Keratinocyte (primary cell): ENCODE measurements around the gene CTF1. TPM values are rescaled to one million over a fixed set of nuclear protein-coding genes. Genes with fewer than 3 reads are reported as not detected.

Experiments
- DNase-seq: peaks from one replicate; pipeline ENCODE4 v3.0.0-alpha.2; 2011; ENCODE audit warnings: low read depth, missing footprints, low spot score
- FAIRE-seq: peaks from 2 replicates; lab custom pipeline; 2011; peaks lifted over from hg19 to GRCh38; lab: Jason Lieb, UNC
- H2AFZ ChIP-seq: 2 replicates; pipeline ENCODE4 v1.6.0; 2012; ENCODE audit warnings: low read length, control low read depth, inconsistent platforms; ENCODE audit not compliant: control insufficient read depth
- H3K27ac ChIP-seq: 2 replicates; pipeline ENCODE4 v1.5.1; 2011; ENCODE audit warnings: low read length; ENCODE audit not compliant: control insufficient read depth, insufficient read depth
- H3K27me3 ChIP-seq: 3 replicates; pipeline ENCODE4 v1.6.0; 2011; ENCODE audit warnings: low read length; ENCODE audit not compliant: control insufficient read depth, insufficient read depth; ENCODE audit errors: extremely low read depth
- H3K36me3 ChIP-seq, 2 experiments: 2 replicates in 1 of 2; 3 replicates in 1 of 2; pipeline ENCODE4 v1.5.1; 2011; ENCODE audit warnings: low read length in 2 of 2, mild to moderate bottlenecking in 1 of 2; ENCODE audit not compliant: control insufficient read depth in 2 of 2, insufficient read depth in 2 of 2; ENCODE audit errors: extremely low read depth in 1 of 2
- H3K4me1 ChIP-seq: 3 replicates; pipeline ENCODE4 v1.5.1; 2011; ENCODE audit warnings: low read length; ENCODE audit not compliant: control insufficient read depth, insufficient read depth; ENCODE audit errors: extremely low read depth
- H3K4me2 ChIP-seq: 3 replicates; pipeline ENCODE4 v1.6.0; 2011; ENCODE audit warnings: low read depth, low read length; ENCODE audit not compliant: control insufficient read depth, insufficient read depth; ENCODE audit errors: extremely low read depth
- H3K4me3 ChIP-seq, 3 experiments: fragments of 200-600 bp in 1 of 3; sonication (generic) in 1 of 3; 2 replicates in 2 of 3; 3 replicates in 1 of 3; pipeline ENCODE4 v1.5.1; 2011 to 2016; ENCODE audit warnings: low read length in 3 of 3, mild to moderate bottlenecking in 3 of 3, control low read depth in 2 of 3, inconsistent platforms in 1 of 3, low read depth in 1 of 3, mixed read lengths in 1 of 3, mixed run types in 1 of 3, moderate library complexity in 1 of 3; ENCODE audit not compliant: control insufficient read depth in 2 of 3, insufficient read depth in 2 of 3; ENCODE audit errors: extremely low read depth in 1 of 3
- H3K79me2 ChIP-seq: 2 replicates; pipeline ENCODE4 v1.6.0; 2012; ENCODE audit warnings: low read length; ENCODE audit not compliant: control insufficient read depth, insufficient read depth
- H3K9ac ChIP-seq: 3 replicates; pipeline ENCODE4 v1.6.0; 2011; ENCODE audit warnings: low read length; ENCODE audit not compliant: control insufficient read depth, insufficient read depth; ENCODE audit errors: extremely low read depth
- H3K9me1 ChIP-seq: 3 replicates; pipeline ENCODE4 v1.6.0; 2011; ENCODE audit warnings: low read length; ENCODE audit not compliant: control insufficient read depth, insufficient read depth; ENCODE audit errors: extremely low read depth
- H3K9me3 ChIP-seq: 2 replicates; pipeline ENCODE4 v1.5.1; 2012; ENCODE audit warnings: low read depth, low read length; ENCODE audit not compliant: control insufficient read depth
- H4K20me1 ChIP-seq: 3 replicates; pipeline ENCODE4 v1.6.0; 2011; ENCODE audit warnings: low read length; ENCODE audit not compliant: control insufficient read depth, insufficient read depth; ENCODE audit errors: extremely low read depth
- EZH2 ChIP-seq: IDR thresholded peaks from one replicate; pipeline ENCODE4 v1.6.1; 2012; ENCODE audit warnings: inconsistent platforms, mild to moderate bottlenecking, low read length, moderate library complexity
- dilution Hi-C: fragments of 300-500 bp; cut with MboI; formaldehyde crosslinking; loops from one replicate; pipeline ENCODE4 v1.7.0; 2020; ENCODE audit warnings: low sequenced_read_pairs; ENCODE audit not compliant: extremely low pct_ligation_motif_present
- polyA plus RNA-seq, 5 experiments: library from polyadenylated mRNA; depleted of rRNA in 3 of 5; stranded (reverse) in 3 of 5; stranded (forward) in 1 of 5; unstranded in 1 of 5; fragments of >200 nt; gene quantifications; 1 replicate in 1 of 5; 2 replicates in 3 of 5; 3 replicates in 1 of 5; pipeline versions ENCODE4 v1.2.1 to v1.2.3, GENCODE V29; 2011 to 2012; ENCODE audit warnings: missing spikeins in 2 of 5, low read depth in 1 of 5, low replicate concordance in 1 of 5
- TF ChIP-seq, protein P1 (sequence below), 3 experiments: IDR thresholded peaks in 1 of 3; conservative IDR thresholded peaks in 1 of 3; optimal IDR thresholded peaks in 1 of 3; 2 replicates in 2 of 3; 3 replicates in 1 of 3; pipeline versions ENCODE3 to v1.5.1; 2011; ENCODE audit warnings: low read length in 3 of 3, mild to moderate bottlenecking in 3 of 3, moderate library complexity in 2 of 3, control low read depth in 1 of 3, inconsistent platforms in 1 of 3; ENCODE audit not compliant: insufficient read depth in 2 of 3; ENCODE audit errors: extremely low read depth in 1 of 3

CTF1 gene
- polyA plus RNA-seq, 1 donor (not counting 4 experiments of a cell fraction or from before 2014, with no cell fraction given), result 2.1 TPM

DNA sequence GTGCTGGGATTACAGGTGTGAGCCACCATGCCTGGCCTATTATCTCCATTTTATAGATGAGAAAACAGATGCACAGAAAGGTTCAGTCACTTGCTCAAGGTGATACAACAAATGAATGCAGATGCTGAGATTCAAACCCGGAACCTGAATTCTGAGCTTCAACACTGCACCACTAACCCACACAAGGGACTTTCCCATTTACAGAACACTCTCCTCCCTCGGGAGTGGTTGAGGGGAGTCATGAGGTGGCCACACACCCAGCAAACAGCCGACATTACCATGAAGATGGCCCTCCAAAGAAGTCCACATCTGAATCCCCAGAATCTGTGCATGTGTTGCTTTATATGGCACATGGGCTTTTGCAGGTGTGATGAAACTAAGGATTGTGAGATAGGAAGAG lies 11.7 kb upstream of the CTF1 start:
- FAIRE-seq (no peak), DNase-seq (no peak)
- Histone ChIP-seq H3K27me3 (no peaks in the 10 kb centered on the region), H3K36me3 (peaks cover 4 to 11% of the 10 kb centered on the region in 2 experiments), H3K27ac (no peak overlapping the region), H3K4me3 (no peak overlapping the region), H3K79me2 (no peaks in the 10 kb centered on the region), H3K4me2 (no peak overlapping the region), H3K9me3 (no peaks in the 10 kb centered on the region), H3K9me1 (no peaks in the 10 kb centered on the region), H3K4me1 (no peaks in the 10 kb centered on the region), H3K9ac (no peak overlapping the region), H2AFZ (no peak overlapping the region), H4K20me1 (no peaks in the 10 kb centered on the region)
- TF ChIP-seq, protein P1, sequence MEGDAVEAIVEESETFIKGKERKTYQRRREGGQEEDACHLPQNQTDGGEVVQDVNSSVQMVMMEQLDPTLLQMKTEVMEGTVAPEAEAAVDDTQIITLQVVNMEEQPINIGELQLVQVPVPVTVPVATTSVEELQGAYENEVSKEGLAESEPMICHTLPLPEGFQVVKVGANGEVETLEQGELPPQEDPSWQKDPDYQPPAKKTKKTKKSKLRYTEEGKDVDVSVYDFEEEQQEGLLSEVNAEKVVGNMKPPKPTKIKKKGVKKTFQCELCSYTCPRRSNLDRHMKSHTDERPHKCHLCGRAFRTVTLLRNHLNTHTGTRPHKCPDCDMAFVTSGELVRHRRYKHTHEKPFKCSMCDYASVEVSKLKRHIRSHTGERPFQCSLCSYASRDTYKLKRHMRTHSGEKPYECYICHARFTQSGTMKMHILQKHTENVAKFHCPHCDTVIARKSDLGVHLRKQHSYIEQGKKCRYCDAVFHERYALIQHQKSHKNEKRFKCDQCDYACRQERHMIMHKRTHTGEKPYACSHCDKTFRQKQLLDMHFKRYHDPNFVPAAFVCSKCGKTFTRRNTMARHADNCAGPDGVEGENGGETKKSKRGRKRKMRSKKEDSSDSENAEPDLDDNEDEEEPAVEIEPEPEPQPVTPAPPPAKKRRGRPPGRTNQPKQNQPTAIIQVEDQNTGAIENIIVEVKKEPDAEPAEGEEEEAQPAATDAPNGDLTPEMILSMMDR (optimal IDR thresholded peaks at IDR 0.05 in 1 of 3, IDR thresholded peaks at IDR 0.05 in 1 of 3, conservative IDR thresholded peaks at IDR 0.05 in 1 of 3; ENCODE audit: extremely low read depth in 1 of 3, insufficient read depth in 2 of 3, low read length in 3 of 3), result no peak
- TF ChIP-seq EZH2, result no peak
- dilution Hi-C loops, result loop anchor here (25.0 kb wide), 1 partner anchor 97 kb away; the partner anchor contains the start of gene ZNF629

DNA sequence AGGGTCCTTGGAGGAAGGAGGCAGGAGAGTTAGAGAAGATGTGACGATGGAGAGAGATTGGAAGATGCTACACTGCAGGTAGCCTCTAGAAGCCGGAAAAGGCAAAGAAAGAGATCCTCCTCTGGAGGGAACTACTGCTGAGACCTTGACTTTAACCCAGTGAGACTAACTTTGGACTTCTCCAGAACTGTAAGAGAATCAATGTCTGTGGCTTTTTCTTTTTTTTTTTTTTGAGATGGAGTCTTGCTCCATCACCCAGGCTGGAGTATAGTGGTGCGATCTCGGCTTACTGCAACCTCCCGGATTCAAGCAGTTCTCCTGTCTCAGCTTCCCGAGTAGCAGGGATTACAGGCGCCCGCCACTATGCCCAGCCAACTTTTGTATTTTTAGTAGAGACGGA lies 11.2 kb upstream of the CTF1 start:
- Histone ChIP-seq H3K79me2 (no peaks in the 10 kb centered on the region), H4K20me1 (no peaks in the 10 kb centered on the region), H3K4me2 (no peak overlapping the region), H3K36me3 (peaks cover 4 to 11% of the 10 kb centered on the region in 2 experiments), H3K9me3 (no peaks in the 10 kb centered on the region), H3K4me3 (no peak overlapping the region), H2AFZ (no peak overlapping the region), H3K27me3 (no peaks in the 10 kb centered on the region), H3K4me1 (no peaks in the 10 kb centered on the region), H3K9ac (no peak overlapping the region), H3K9me1 (no peaks in the 10 kb centered on the region), H3K27ac (no peak overlapping the region)
- dilution Hi-C loops, result loop anchor here (25.0 kb wide), 1 partner anchor 98 kb away; the partner anchor contains the start of gene ZNF629
- no peak for DNase-seq
- FAIRE-seq, result no peak
- TF ChIP-seq EZH2, result no peak

DNA sequence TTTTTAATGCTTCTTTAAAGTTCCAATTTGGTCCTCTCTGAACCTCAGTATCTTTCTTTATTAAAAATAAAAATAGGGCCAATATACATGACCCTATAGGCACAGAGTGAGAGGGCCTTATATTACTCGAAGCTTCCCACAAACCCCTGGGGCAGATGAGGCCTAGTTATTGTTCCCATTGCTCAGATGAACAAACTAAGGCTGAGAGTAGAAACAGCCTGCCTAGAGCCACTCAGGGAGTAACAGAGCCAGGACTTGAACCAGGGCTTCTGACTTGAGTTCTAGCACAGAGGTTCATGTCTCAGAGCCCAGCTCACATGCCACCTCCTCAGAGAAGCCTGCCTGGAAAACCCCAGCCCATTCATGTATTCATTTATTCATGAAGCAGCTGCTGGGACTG lies 10.3 kb upstream of the CTF1 start:
- H4K20me1 ChIP-seq, result no peaks in the 10 kb centered on the region
- TF ChIP-seq, protein P1 (optimal IDR thresholded peaks at IDR 0.05 in 1 of 3, IDR thresholded peaks at IDR 0.05 in 1 of 3, conservative IDR thresholded peaks at IDR 0.05 in 1 of 3; ENCODE audit: extremely low read depth in 1 of 3, insufficient read depth in 2 of 3, low read length in 3 of 3), result no peak
- TF ChIP-seq EZH2, result no peak
- H3K9ac ChIP-seq, result no peak overlapping the region
- no peaks in the 10 kb centered on the region for H3K4me1 ChIP-seq
- no peaks in the 10 kb centered on the region for H3K9me3 ChIP-seq
- no peak overlapping the region for H3K4me2 ChIP-seq
- H3K27me3 ChIP-seq, result no peaks in the 10 kb centered on the region
- H2AFZ ChIP-seq, result no peak overlapping the region
- FAIRE-seq (no peak), DNase-seq (no peak)
- no peaks in the 10 kb centered on the region for H3K79me2 ChIP-seq
- no peaks in the 10 kb centered on the region for H3K9me1 ChIP-seq
- no peak overlapping the region for H3K27ac ChIP-seq
- dilution Hi-C loops, result loop anchor here (25.0 kb wide), 1 partner anchor 99 kb away; the partner anchor contains the start of gene ZNF629
- no peak overlapping the region for H3K4me3 ChIP-seq
- H3K36me3 ChIP-seq, result peaks cover 4 to 11% of the 10 kb centered on the region in 2 experiments
